Mammary epithelial cell (primary cell): ENCODE results near the gene CASZ1.

Experiments
- CTCF ChIP-seq, 2 donors: IDR thresholded peaks in 1 of 2; conservative IDR thresholded peaks in 1 of 2; 2 replicates each; pipeline ENCODE4 v1.5.1; 2011 to 2012; ENCODE audit warnings: inconsistent platforms in 2 of 2, low read length in 2 of 2, mild to moderate bottlenecking in 2 of 2, control low read depth in 1 of 2, low read depth in 1 of 2; ENCODE audit not compliant: insufficient read depth in 1 of 2; ENCODE audit errors: extremely low read depth in 1 of 2
- EZH2 ChIP-seq: IDR thresholded peaks from 2 replicates; pipeline ENCODE4 v1.6.1; 2012; ENCODE audit warnings: low read length, inconsistent platforms, borderline replicate concordance

DNA sequence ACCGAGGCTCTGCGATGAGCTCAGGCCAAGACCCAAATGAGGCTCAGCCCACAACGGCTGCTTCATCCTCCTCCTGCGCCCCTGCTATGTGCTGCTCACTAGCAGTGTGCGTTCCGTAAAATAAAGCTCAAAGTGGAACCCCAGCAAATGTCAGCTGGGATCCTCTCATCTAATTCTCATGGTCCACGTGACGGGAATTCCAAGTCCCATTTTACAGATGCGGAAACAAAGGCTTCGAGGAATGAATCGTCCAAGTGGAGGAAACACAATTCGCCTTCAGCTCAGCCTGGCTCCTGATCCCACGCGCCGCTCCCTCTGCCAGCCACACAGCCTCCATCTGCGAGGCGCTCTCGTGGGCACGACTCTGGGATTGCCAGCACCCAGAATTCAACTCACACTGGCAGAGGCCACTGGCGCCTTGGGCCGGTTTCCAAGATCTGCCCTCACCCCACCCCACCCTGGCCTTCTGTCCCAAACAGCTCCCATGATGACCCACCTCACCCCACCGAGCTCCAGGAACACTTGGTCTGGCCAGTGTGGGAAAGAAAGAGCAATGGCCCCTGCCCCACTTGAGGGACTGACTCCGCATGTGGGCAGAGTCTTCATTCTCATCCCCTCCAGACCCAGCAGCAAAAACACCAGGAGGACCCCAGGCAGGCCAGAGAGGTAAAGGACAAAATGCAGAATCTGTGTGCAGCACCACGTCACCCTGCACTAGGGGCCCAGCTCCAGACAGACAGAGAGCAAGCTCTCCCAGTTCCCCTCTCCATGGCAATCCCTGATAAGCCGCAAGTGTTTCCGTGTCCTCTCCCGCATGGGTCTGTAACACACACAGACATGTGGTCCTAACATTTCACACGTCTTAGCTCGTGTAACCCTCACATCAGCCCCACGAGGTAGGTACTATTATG is 10.5 kb downstream of the CASZ1 start:
- TF ChIP-seq CTCF (conservative IDR thresholded peaks at IDR 0.05 in 1 of 2, IDR thresholded peaks at IDR 0.05 in 1 of 2; ENCODE audit: extremely low read depth in 1 of 2, insufficient read depth in 1 of 2, low read depth in 1 of 2, low read length in 2 of 2), result no peak
- TF ChIP-seq EZH2, result no peak
